ENCODE measurements around the gene NXPE4.

- TF ChIP-seq CTCF (IDR thresholded peaks at IDR 0.05; ENCODE audit: low read depth, low read length, poor library complexity, severe bottlenecking), result no peak
- TF ChIP-seq EZH2phosphoT487 (IDR thresholded peaks at IDR 0.05; ENCODE audit: borderline replicate concordance, low read length), result no peak
Measured at GRCh38 chr11:114559425-114560310, 35.9 kb downstream of the NXPE4 start, which contains the start of gene NXPE1.
